ENCODE measurements around the gene PRSS33.

Gene PRSS33

GRCh38 chr16:2763173-2763572 lies 24.2 kb downstream of the PRSS33 start:
- DNase-seq (ENCODE audit: low read depth in 3 of 3): no peak

GRCh38 chr16:2762711-2763110 lies 24.6 kb downstream of the PRSS33 start:
- no peak for DNase-seq (ENCODE audit: low read depth in 3 of 3)

GRCh38 chr16:2761886-2762583 lies 25.3 kb downstream of the PRSS33 start:
- no peak for DNase-seq (ENCODE audit: low read depth in 3 of 3)

GRCh38 chr16:2761472-2761871 lies 25.9 kb downstream of the PRSS33 start:
- DNase-seq (ENCODE audit: low read depth in 3 of 3): no peak

GRCh38 chr16:2757344-2757743 lies 30.0 kb downstream of the PRSS33 start:
- no peak for DNase-seq (ENCODE audit: low read depth in 3 of 3)

- DNase-seq (ENCODE audit: low read depth in 3 of 3): no peak
Observed at GRCh38 chr16:2756288-2757015, 30.9 kb downstream of the PRSS33 start.

- DNase-seq (ENCODE audit: low read depth in 3 of 3): no peak
Observed at GRCh38 chr16:2755158-2755557, 32.2 kb downstream of the PRSS33 start.

GRCh38 chr16:2753733-2754020 lies 33.7 kb downstream of the PRSS33 start:
- DNase-seq (ENCODE audit: low read depth in 3 of 3): no peak

- peak in 2 of 3 donors; percentile 49 to 72 for DNase-seq (ENCODE audit: low read depth in 3 of 3)
Observed at GRCh38 chr16:2752850-2753732, 34.3 kb downstream of the PRSS33 start.

- DNase-seq (ENCODE audit: low read depth in 3 of 3): peak; percentile 82 to 91 (median 91)
Observed at GRCh38 chr16:2752035-2752849, 35.1 kb downstream of the PRSS33 start, which contains the start of gene SRRM2. SRRM2 (plus strand) TSS chr16:2752638; CDS start chr16:2756365, 3,727 bp downstream.

GRCh38 chr16:2751577-2752034 lies 35.8 kb downstream of the PRSS33 start:
- no peak for DNase-seq (ENCODE audit: low read depth in 3 of 3)

- DNase-seq (ENCODE audit: low read depth in 3 of 3): no peak
Observed at GRCh38 chr16:2749936-2750335, 37.4 kb downstream of the PRSS33 start.

- DNase-seq (ENCODE audit: low read depth in 3 of 3): no peak
Observed at GRCh38 chr16:2749476-2749875, 37.9 kb downstream of the PRSS33 start.

- DNase-seq (ENCODE audit: low read depth in 3 of 3): no peak
Observed at GRCh38 chr16:2748757-2749455, 38.5 kb downstream of the PRSS33 start.

GRCh38 chr16:2745961-2746360 lies 41.4 kb downstream of the PRSS33 start:
- no peak for DNase-seq (ENCODE audit: low read depth in 3 of 3)

GRCh38 chr16:2745116-2745890 lies 42.1 kb downstream of the PRSS33 start:
- DNase-seq (ENCODE audit: low read depth in 3 of 3): no peak

GRCh38 chr16:2744711-2745110 lies 42.6 kb downstream of the PRSS33 start:
- DNase-seq (ENCODE audit: low read depth in 3 of 3): no peak

GRCh38 chr16:2743007-2743810 lies 44.2 kb downstream of the PRSS33 start:
- DNase-seq (ENCODE audit: low read depth in 3 of 3): no peak

GRCh38 chr16:2742323-2743006 lies 44.9 kb downstream of the PRSS33 start:
- no peak for DNase-seq (ENCODE audit: low read depth in 3 of 3)
